K562 treated with DMSO at 1 percent for 4 hours (cell line): ENCODE measurements around the gene SLC25A41. TPM values are rescaled to one million over a fixed set of nuclear protein-coding genes. Genes with fewer than 3 reads are reported as not detected.

Experiments
- total RNA-seq: library from RNA; unstranded; fragments of 300-600 nt; gene quantifications from 2 replicates; pipeline ENCODE4 v1.2.3, GENCODE V29; 2022; ENCODE audit not compliant: insufficient read depth

The SLC25A41 gene
- total RNA-seq = 2.5 and 3.1 TPM in 2 replicates

GRCh38 chr19:6433663-6434062 is at the start of gene SLC25A41:
SLC25A41 (minus strand) TSS chr19:6433763; CDS start chr19:6433693, 70 bp downstream.

GRCh38 chr19:6481541-6482342 is 48.2 kb upstream of the SLC25A41 start, which contains the start of gene DENND1C:
DENND1C (minus strand) TSS chr19:6481787; CDS start chr19:6481695, 92 bp downstream.

GRCh38 chr19:6464070-6464873 is 30.7 kb upstream of the SLC25A41 start, which contains the start of gene CRB3:
CRB3 (plus strand) TSS chr19:6464271; CDS start chr19:6464702, 431 bp downstream.

GRCh38 chr19:6459262-6460098 is 25.9 kb upstream of the SLC25A41 start, which contains the start of gene SLC25A23:
SLC25A23 (minus strand) TSS chr19:6459792; CDS start chr19:6459628, 164 bp downstream.

GRCh38 chr19:6424195-6424938 is 9.2 kb downstream of the SLC25A41 start, which contains the start of gene KHSRP:
KHSRP (minus strand) TSS chr19:6424811; CDS start chr19:6424701, 110 bp downstream.

GRCh38 chr19:6393074-6393982 is 40.2 kb downstream of the SLC25A41 start, which contains the start of gene GTF2F1:
GTF2F1 (minus strand) TSS chr19:6393164; CDS start chr19:6392995, 169 bp downstream.

Other genes starting within 250 kb of the SLC25A41 start
- gene MLLT1, start 153.8 kb downstream of the SLC25A41 start, total RNA-seq = 40.3 and 49.6 TPM in 2 replicates
- not detected in 2 replicates for gene ACER1, start 100.2 kb downstream of the SLC25A41 start, total RNA-seq
- 115 TPM in 2 replicates for gene CLPP, start 72.2 kb downstream of the SLC25A41 start, total RNA-seq
- 115 and 123 TPM in 2 replicates for gene ALKBH7, start 61.0 kb downstream of the SLC25A41 start, total RNA-seq
- gene PSPN, start 57.8 kb downstream of the SLC25A41 start, total RNA-seq = 3.6 and 5.2 TPM in 2 replicates
- 86.5 and 91.9 TPM in 2 replicates for gene GTF2F1, start 40.6 kb downstream of the SLC25A41 start, total RNA-seq
- 466 and 493 TPM in 2 replicates for gene KHSRP, start 9.0 kb downstream of the SLC25A41 start, total RNA-seq
- 52.2 and 64.2 TPM in 2 replicates for gene SLC25A23, start 26.0 kb upstream of the SLC25A41 start, total RNA-seq
- gene CRB3, start 30.5 kb upstream of the SLC25A41 start, total RNA-seq = not detected in 2 replicates
- gene DENND1C, start 48.0 kb upstream of the SLC25A41 start, total RNA-seq = 1.7 and 1.9 TPM in 2 replicates
- gene TUBB4A, start 68.5 kb upstream of the SLC25A41 start, total RNA-seq = 5.5 and 8.6 TPM in 2 replicates
- gene TNFSF9, start 97.3 kb upstream of the SLC25A41 start, total RNA-seq = 17.9 and 30.7 TPM in 2 replicates
- 2.7 and 5.5 TPM in 2 replicates for gene CD70, start 157.4 kb upstream of the SLC25A41 start, total RNA-seq
- 0.12 TPM in 1 of 2 replicates, not detected in the other for gene TNFSF14, start 236.4 kb upstream of the SLC25A41 start, total RNA-seq